GM19467 (cell line): Measurements from ENCODE around the gene MED6.

Experiments used
- ATAC-seq: cut with Tn5 transposase; IDR thresholded peaks from one replicate; pipeline ENCODE4 v1.9.1; 2021; ENCODE audit warnings: mild to moderate bottlenecking, moderate library complexity; ENCODE audit not compliant: unreplicated experiment

MED6 gene, protein sequence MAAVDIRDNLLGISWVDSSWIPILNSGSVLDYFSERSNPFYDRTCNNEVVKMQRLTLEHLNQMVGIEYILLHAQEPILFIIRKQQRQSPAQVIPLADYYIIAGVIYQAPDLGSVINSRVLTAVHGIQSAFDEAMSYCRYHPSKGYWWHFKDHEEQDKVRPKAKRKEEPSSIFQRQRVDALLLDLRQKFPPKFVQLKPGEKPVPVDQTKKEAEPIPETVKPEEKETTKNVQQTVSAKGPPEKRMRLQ

DNA sequence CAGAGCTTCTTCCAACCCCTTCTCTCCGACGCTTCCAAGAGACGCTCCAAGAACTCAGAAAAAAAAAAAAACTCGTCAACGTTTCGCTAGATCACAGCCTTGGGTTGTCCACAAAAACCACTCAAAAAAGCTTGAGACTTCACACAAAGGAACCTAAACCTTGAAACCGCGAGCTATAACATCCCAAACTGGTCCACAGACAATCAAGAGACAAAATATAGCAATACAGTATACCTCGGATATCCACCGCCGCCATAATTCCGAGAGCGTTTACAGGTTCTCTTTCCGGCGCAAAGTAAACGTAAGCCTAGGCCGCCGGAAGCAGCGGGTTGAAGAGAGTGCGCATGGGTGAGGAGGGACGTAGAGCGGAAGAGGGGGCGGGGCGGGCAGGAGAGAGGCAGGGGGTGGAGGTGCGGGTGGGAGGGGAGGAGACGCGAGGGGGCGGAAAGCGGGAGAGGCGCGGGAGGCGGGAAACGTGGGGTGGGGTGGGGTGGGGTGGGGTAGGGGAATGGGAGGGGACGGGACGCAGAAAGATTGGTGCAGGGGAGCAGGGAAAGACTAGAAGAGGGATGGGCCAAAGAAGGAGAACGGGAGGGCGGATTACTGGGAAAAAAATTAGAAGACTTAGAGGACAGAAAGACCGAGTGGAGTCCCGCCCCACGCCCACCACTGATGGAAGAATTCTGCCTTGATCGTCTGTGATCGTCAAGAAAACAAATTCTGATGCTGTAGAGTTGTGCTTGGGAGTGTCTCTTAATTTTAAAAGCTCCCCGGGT lies at the start of gene MED6:
Gene MED6, minus strand, starts transcription at position 274 of the 776 bp plus-strand sequence. Its CDS starts 18 bp downstream, at position 256.
- ATAC-seq = peak; percentile 87

DNA sequence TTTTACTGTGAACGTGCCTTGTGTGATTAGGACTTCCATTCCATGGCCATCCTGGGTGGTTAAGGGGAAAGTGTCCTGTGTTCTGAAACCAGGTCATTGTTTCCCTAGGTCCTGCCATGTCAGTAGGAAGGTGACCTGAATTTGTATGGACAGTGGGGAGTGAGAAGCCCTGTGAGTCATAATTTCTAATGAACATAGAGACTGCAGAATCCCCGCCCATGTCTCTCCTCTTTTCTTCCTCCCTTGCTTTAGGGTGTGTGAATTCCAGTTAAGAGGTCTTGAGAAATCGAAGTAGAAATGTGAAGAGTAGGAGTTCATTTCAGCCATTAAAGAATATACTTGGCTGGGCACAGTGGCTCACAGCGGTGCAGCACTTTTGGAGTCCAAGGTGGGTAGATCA lies 49.3 kb upstream of the MED6 start:
- no peak for ATAC-seq

DNA sequence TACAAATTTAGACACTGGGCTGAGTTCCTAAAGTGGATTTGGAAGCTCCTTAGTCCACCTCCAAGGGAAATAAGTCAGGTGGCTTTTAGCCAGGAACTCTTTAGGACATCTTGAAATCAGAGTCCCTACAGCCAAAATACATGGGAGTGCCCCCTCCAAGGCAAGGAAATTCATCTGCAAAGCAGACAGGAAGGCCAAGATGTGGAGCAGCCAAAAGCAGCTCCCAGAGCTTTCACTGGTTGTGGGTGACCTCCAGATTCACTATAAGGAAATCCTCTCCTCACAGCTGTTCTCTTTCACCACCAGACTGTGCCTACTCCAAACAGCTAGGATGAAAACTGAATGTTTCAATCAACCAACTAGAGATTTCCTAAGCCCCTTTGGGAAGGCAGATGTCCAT lies 47.9 kb upstream of the MED6 start:
- no peak for ATAC-seq

DNA sequence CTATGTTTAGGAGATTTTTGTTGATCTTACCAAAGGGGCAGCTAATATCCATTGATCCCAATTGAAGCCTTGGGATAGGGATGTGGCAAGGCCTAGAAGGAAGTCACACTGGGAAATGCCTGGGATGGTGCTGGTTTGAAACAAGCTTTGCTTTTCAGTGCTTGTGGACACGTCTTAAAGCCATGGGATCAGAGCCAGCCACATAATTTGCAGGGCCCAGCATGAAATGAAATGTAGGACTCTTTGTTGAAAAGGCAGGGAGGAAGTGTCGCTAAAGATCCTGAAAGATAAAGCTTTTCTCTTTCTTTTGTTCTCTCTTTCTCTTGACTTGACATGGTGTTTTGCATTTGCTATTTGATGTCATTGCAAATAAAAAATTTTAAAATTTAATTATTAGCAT lies 46.2 kb upstream of the MED6 start:
- no peak for ATAC-seq

DNA sequence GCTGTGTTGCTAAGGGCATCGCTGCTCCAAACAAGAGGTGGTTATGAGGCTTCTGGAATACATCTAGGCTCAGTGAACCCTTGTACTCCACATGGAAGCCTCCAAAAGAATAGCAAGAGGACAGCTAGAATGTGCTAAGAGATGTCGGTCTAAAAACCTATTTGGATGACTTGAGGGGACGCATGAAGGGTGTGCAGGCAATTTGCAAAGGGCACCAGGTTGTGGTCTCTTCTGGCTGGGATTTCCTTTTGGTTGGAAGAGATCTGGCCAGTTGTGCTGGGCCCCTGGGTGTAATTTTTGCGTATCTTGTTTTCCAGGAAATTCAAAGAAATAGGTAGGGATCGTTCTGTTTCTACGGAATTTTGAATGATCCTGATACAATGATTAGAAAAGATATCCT lies 45.4 kb upstream of the MED6 start:
- no peak for ATAC-seq

DNA sequence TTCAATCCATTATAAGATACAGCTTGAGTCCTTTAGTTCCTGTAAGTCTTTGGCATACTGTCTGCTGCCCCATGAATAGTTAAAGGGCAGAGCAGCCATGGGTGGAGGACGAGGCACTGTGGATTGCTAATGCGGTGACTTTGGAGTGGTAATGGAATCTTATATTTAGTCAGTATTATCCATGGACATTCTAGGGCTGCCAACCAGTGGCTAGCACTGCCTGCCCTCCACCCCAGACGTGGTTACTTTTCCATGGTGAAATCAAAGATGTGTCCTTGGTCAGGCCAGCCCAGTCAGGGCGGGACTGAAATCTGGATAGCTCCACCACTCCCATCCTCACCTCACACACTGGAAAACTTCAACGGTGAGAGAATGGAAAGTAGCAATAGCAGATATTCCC lies 43.5 kb upstream of the MED6 start:
- no peak for ATAC-seq

DNA sequence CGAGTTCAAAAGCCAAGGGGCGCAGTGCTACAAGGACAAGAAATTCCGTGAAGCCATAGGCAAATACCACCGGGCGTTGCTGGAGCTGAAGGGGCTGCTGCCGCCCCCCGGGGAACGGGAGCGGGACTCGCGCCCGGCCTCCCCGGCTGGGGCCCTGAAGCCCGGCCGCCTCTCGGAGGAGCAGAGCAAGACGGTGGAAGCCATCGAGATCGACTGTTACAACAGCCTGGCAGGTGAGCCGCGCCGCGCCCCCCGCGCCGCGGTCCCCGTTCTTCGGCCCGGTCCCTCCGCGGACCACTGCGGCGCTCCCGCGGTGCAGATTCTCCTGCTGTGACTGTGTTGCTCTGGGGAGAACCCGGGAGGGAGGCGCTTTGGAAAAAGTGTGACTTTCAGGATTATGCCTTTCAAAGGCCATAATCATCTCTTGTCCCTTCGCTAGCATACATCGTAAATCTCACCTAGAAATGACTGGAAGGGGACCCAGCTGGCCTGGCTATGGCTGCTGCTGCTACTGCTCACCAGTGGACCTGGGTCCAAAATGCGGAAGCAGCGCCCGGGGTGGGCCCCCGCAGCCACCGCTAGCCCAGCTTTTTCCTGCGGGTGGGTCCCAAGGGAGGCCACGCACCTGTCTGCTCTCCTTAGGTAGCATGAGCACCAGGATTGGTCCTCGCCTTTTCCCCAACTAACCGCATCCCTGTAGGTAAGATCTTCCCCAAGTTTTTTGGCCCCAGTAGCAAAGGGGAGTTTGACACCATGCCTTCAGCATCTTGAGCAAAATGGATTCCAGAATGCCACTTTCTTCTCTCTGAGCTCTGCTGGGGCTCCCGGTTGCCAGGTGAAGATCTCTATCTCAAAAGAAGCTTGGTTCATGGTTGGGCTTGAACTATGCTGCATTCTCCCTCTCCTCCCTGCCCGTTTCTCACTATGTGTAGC lies 42.1 kb upstream of the MED6 start:
- no peak for ATAC-seq

DNA sequence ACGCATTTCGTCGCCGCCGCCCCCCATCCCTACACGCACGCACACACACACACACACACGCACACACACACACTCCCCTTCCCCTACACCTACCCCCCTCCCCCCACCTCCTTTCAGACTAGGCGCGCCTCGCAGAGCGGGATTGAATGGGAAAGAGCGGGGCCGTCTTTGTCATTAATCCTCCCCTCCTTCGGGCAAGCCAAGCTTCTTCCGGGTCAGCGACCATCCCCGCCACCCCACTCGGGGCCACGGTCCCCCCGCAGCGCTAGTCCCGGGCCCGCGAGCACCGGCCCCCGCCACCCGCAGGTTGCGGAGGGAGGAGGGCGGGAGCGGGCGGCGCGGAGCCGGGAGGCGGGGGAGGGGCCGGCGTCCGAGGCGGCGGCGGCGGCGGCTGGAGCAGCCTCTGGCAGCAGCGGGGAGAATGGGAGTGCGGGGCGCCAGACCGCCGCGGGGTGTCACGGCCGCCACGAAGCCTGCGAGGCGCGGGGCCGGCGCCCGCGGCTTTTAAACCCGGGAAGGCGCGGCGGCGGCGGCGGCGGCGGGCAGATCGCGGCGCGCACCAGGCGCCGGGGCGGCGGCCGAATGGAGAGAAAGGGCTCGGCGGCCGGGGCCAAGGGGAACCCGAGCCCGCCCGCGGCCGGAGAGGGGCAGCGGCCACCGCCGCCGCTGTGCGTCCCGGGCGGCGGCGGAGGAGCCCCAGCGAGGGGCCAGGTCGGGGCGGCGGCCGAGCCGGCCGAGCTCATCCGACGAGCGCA lies 41.3 kb upstream of the MED6 start, which contains the start of gene TTC9:
Gene TTC9, plus strand, starts transcription at position 369 of the 755 bp plus-strand sequence. Its CDS starts 214 bp downstream, at position 583.
- ATAC-seq = no peak

DNA sequence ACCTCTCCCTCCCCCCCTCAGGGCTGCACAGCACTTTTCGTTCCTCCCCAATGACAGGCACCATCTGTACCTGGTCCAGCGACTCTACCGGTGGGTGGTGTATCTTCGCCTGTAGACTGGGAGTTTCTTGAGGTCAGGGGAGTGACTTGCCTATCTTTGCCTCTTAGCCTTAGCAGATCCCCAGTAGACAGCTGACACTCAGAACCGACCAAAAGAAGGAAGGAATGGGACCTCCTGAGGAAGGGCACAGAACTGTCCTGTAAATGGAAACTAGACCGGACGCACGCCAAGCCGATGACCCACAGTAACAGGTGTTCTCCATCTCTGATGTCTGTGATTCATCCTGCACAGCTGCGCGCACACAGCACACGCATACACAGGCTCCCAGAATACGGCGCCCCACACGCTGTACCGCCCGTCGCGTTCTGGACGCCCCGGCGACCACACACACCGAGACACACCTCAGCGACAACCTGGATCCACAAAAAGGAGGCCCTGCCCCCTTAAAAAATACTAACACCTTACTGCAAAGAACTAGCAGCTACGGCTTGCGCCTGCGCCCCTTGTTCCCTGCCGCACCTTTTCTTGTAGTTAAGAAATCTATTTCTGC lies 40.6 kb upstream of the MED6 start:
- peak; percentile 65 for ATAC-seq

DNA sequence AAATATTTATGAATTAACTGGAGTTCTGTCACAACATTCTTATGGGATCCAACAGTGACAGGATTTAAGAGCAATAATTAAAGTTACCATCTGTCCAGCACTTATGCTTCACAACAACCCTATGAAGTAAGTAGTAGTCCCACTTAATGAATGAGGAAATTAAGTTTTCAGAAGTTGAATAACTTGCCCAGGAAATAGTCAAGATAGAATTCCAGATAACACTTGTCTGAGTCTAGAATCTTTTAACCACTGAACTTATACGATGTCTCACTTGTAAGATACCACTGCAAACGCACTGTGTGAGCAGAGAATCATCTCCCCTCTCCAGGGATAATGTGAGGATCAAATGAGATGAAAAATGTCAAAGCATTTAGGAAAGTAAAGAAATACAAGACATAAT lies 38.0 kb upstream of the MED6 start:
- ATAC-seq = no peak

DNA sequence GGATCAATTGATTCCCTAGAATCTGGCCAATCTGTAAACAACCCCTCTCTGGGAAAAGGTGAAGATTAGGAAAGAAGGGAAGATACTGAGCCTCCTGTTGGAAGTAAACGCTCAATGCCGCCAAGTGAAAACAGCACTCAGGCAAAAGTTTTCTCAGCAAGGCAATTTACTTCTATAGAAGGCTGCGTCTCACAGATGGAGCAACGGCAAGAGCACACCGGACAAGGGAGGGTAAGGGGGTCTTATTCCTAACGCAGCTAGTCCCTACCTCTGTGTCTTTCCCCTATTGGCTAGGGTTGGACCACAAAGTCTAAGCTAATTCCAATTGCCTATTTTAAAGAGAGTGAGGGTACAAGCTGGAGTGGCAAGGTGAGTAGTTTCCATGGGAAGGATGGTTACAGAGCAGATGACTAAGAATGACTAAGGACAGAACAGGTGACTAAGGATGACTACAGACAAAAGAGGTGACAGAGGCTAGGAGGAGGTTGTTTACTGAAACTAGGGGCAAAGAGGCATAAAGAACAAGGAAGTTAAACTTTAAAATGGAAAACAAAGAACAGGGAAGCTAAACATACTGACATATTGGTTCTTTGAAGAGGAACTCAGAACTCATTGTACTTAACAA lies 35.6 kb upstream of the MED6 start:
- ATAC-seq = no peak

DNA sequence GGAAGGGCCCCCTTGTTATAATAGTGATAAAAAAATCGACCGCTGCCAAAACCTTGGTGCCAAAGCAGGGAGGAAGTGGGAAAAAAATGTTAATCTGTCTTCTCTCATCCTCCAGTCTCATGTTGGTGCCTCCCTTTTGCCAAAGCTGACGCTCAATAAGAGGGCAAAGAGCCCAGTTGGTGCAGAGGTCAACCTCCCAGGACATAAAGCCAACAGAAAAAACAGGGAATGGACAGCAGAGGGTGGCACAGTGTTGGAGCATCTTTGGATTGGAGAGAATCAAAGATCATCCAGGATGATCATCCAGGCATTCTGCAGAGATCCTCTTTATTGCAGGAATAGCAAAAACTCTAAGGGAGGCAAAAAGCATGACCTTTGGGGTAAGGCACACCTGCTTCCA lies 31.5 kb upstream of the MED6 start:
- no peak for ATAC-seq

DNA sequence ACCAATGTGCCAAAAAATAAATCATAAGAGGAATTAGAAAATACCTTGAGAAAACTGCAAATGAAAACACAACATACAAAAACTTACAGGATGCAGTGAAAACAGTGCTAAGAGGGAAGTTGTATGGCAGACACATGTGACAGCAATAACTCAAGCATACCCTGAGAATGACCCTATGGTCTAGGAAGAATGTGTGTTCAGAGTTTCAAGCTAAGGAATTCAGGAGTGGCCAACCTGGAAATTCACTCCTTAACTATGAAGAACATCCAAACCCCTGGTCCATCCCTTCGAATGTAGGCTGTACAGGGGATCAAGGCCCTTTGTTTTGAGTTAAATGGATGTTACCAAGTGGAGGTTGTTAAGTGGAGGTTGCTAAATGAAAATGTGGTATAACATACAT lies 24.5 kb upstream of the MED6 start:
- ATAC-seq = no peak

DNA sequence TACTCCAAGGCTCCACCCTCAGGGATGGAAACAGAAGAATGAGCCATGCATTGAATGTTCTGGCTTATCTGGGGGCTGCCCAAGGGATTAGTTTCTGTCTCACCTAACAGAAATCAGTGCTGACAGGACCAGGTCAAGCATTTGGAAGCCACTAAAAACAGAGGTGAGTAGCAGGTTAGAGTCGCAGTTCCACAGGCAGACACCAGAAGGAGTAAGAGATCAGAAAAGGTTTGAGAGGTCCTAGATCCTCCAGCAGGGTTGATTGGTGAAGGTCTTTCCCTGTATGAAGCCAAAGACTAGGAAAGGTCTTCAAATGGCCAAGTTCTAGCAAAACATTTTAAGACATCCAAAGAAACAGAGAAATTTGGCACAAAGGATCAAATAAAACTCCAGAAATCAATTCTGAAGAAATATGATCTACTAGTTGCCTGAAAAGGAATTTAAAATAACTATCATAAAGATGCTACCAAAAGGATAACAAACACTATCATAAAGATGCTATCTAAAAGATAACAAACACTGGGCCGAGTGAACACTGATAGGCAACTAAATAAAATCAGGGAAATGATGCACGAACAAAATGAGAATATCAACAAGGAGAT lies 21.8 kb upstream of the MED6 start:
- peak; percentile 53 for ATAC-seq

DNA sequence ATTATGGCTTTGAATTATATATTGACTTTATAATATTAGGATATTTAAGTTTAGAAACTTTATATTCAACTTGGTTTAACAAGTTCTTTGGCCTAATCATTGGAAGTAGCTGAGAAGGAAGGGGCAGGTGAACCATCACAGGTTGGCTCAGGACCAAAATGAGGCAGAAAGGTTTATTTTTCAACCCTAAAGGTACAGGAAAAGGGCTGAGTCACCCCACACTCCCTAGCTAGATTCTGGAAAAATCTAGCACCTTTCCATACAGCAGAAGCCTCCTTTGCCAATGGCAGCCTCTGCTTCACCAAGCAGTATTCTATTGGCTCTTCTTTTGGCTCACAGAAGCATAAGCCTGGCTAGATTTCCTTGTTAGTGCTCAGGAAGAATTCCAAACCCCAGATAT lies 19.3 kb upstream of the MED6 start:
- no peak for ATAC-seq

DNA sequence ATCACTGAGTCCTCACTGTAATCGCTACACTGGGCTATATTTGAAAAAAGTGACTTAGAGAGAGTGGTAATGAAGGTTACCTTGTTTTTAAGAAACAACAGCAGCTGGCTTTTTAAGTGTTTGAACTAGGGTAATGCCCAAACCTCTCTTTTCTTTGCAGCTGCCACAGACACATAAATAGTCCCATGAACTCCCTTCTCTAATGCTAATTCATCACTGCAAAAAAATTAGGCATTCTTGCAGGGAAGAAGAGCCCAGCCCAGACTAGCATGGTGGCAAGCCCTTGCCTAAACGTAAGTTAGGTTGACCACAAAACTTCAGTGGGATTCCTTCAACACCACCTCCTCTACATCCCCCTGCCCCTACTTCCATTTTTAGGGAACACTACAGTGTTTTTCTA lies 17.9 kb upstream of the MED6 start:
- no peak for ATAC-seq

DNA sequence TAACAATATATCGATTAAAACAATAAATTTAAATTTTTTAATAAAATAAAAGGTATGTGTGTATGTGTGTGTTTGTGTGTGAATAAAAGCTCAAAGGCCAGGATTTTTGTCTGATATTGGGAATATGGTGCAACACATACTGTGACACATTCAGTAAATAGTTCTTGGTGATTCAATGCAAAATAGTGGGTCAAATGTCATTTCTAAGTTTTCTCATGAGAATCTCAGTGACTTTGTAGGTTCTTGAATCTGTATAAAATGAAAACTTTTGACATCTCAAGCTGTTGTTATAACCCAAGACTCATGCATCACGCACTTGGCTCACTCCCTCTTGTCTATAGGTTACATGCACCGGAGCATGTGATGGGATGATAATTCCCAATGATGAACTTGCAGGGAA lies 16.2 kb upstream of the MED6 start:
- no peak for ATAC-seq

DNA sequence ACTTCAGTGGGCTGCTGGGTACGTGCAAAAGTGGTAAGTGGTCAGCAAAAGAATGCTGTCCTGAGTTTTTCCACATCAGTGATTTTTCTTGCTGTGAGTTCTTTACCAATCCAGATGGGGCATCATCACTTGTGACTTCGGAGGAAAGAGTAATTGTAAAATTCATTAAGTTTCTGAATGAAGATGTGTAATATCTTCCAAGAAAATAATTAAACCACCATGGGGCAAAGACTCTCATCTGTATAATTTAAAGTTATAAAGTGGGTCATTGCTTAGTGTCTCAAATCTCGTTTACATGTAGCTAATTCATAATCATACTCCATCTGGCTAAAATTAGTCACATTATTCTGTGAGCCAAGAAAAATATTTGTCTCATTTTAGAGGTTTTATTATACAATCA lies 10.8 kb upstream of the MED6 start:
- ATAC-seq = no peak

DNA sequence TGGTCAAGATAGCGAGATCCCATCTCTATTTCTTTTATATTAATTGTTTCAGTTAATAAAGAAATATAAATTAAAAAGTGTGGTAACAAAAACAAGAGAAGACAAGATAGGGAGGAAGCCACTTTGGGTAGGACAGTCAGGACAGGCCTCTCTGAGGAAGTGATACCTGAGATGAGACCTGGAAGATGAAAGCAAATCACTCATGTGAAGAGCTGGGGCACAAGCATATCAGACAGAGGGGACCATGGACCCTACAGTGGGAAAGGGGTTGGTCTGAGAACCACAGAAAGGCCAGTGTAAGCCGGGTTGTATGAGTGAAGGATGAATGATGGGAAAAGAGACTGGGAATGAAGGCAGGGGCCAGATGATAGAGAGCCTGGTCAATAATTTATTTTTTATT lies 1.8 kb upstream of the MED6 start:
- ATAC-seq = no peak
